ENCODE data around the gene SNAI3. TPM values are rescaled to one million over a fixed set of nuclear protein-coding genes. Genes with fewer than 3 reads are reported as not detected.

SNAI3 gene
- total and polyA plus RNA-seq, 2 experiments from 2014 or later: 10.3 to 19.4 TPM

GRCh38 chr16:88733630-88734360, 47.5 kb upstream of the SNAI3 start:
- H3K27me3 ChIP-seq (ENCODE audit: insufficient read depth): no peaks in the 10 kb centered on the region
- no peak overlapping the region for H2AFZ ChIP-seq
- no peaks in the 10 kb centered on the region for H3F3A ChIP-seq (replicated peaks; ENCODE audit: low read depth)
- no peak overlapping the region for H3K4me3 ChIP-seq
- H4K20me1 ChIP-seq (replicated peaks; ENCODE audit: insufficient read depth): no peaks in the 10 kb centered on the region
- H3K27ac ChIP-seq (ENCODE audit: low read depth): no peak overlapping the region
- no peak for TF ChIP-seq EZH2phosphoT487 (IDR thresholded peaks at IDR 0.05; ENCODE audit: unreplicated experiment)
- TF ChIP-seq, protein P1, sequence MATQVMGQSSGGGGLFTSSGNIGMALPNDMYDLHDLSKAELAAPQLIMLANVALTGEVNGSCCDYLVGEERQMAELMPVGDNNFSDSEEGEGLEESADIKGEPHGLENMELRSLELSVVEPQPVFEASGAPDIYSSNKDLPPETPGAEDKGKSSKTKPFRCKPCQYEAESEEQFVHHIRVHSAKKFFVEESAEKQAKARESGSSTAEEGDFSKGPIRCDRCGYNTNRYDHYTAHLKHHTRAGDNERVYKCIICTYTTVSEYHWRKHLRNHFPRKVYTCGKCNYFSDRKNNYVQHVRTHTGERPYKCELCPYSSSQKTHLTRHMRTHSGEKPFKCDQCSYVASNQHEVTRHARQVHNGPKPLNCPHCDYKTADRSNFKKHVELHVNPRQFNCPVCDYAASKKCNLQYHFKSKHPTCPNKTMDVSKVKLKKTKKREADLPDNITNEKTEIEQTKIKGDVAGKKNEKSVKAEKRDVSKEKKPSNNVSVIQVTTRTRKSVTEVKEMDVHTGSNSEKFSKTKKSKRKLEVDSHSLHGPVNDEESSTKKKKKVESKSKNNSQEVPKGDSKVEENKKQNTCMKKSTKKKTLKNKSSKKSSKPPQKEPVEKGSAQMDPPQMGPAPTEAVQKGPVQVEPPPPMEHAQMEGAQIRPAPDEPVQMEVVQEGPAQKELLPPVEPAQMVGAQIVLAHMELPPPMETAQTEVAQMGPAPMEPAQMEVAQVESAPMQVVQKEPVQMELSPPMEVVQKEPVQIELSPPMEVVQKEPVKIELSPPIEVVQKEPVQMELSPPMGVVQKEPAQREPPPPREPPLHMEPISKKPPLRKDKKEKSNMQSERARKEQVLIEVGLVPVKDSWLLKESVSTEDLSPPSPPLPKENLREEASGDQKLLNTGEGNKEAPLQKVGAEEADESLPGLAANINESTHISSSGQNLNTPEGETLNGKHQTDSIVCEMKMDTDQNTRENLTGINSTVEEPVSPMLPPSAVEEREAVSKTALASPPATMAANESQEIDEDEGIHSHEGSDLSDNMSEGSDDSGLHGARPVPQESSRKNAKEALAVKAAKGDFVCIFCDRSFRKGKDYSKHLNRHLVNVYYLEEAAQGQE (IDR thresholded peaks at IDR 0.05; ENCODE audit: unreplicated experiment): no peak
- TF ChIP-seq ZNF114 (CRISPR knock-in tag; IDR thresholded peaks at IDR 0.05): no peak
- no peak for TF ChIP-seq ZNF331 (CRISPR knock-in tag; IDR thresholded peaks at IDR 0.05; ENCODE audit: low read depth)
- no peak for TF ChIP-seq JUNB (IDR thresholded peaks at IDR 0.05; ENCODE audit: unreplicated experiment)
- TF ChIP-seq ETS1 (IDR thresholded peaks at IDR 0.05): no peak
- TF ChIP-seq STAT1 (IDR thresholded peaks at IDR 0.05; ENCODE audit: unreplicated experiment): no peak
- no peak for TF ChIP-seq NANOG (IDR thresholded peaks at IDR 0.05; ENCODE audit: borderline replicate concordance)
- no peak for TF ChIP-seq EZH2 (IDR thresholded peaks at IDR 0.05; ENCODE audit: low read depth, unreplicated experiment)
- no peak for TF ChIP-seq CREB1 (CRISPR knock-in tag; IDR thresholded peaks at IDR 0.05; ENCODE audit: low read depth)
- TF ChIP-seq POLR2AphosphoS5 (IDR thresholded peaks at IDR 0.05; ENCODE audit: low read depth): no peak
- TF ChIP-seq, protein P2, sequence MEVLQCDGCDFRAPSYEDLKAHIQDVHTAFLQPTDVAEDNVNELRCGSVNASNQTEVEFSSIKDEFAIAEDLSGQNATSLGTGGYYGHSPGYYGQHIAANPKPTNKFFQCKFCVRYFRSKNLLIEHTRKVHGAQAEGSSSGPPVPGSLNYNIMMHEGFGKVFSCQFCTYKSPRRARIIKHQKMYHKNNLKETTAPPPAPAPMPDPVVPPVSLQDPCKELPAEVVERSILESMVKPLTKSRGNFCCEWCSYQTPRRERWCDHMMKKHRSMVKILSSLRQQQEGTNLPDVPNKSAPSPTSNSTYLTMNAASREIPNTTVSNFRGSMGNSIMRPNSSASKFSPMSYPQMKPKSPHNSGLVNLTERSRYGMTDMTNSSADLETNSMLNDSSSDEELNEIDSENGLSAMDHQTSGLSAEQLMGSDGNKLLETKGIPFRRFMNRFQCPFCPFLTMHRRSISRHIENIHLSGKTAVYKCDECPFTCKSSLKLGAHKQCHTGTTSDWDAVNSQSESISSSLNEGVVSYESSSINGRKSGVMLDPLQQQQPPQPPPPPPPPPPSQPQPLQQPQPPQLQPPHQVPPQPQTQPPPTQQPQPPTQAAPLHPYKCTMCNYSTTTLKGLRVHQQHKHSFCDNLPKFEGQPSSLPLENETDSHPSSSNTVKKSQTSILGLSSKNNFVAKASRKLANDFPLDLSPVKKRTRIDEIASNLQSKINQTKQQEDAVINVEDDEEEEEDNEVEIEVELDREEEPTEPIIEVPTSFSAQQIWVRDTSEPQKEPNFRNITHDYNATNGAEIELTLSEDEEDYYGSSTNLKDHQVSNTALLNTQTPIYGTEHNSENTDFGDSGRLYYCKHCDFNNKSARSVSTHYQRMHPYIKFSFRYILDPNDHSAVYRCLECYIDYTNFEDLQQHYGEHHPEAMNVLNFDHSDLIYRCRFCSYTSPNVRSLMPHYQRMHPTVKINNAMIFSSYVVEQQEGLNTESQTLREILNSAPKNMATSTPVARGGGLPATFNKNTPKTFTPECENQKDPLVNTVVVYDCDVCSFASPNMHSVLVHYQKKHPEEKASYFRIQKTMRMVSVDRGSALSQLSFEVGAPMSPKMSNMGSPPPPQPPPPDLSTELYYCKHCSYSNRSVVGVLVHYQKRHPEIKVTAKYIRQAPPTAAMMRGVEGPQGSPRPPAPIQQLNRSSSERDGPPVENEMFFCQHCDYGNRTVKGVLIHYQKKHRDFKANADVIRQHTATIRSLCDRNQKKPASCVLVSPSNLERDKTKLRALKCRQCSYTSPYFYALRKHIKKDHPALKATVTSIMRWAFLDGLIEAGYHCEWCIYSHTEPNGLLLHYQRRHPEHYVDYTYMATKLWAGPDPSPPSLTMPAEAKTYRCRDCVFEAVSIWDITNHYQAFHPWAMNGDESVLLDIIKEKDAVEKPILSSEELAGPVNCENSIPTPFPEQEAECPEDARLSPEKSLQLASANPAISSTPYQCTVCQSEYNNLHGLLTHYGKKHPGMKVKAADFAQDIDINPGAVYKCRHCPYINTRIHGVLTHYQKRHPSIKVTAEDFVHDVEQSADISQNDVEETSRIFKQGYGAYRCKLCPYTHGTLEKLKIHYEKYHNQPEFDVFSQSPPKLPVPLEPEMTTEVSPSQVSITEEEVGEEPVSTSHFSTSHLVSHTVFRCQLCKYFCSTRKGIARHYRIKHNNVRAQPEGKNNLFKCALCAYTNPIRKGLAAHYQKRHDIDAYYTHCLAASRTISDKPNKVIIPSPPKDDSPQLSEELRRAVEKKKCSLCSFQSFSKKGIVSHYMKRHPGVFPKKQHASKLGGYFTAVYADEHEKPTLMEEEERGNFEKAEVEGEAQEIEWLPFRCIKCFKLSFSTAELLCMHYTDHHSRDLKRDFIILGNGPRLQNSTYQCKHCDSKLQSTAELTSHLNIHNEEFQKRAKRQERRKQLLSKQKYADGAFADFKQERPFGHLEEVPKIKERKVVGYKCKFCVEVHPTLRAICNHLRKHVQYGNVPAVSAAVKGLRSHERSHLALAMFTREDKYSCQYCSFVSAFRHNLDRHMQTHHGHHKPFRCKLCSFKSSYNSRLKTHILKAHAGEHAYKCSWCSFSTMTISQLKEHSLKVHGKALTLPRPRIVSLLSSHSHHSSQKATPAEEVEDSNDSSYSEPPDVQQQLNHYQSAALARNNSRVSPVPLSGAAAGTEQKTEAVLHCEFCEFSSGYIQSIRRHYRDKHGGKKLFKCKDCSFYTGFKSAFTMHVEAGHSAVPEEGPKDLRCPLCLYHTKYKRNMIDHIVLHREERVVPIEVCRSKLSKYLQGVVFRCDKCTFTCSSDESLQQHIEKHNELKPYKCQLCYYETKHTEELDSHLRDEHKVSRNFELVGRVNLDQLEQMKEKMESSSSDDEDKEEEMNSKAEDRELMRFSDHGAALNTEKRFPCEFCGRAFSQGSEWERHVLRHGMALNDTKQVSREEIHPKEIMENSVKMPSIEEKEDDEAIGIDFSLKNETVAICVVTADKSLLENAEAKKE (CRISPR knock-in tag; IDR thresholded peaks at IDR 0.05): no peak
- DNase-seq (ENCODE audit: low spot score): no peak
- no peaks in the 10 kb centered on the region for H3K36me3 ChIP-seq (ENCODE audit: insufficient read depth)
- H3K79me2 ChIP-seq (replicated peaks; ENCODE audit: insufficient read depth): no peaks in the 10 kb centered on the region
- H3K9me2 ChIP-seq (ENCODE audit: insufficient read depth): no peaks in the 10 kb centered on the region
- H3K27me3 Mint-ChIP-seq (ENCODE audit: insufficient read depth, low read depth, poor library complexity): peaks cover 12% of the 10 kb centered on the region
- H3K4me1 Mint-ChIP-seq: no peaks in the 10 kb centered on the region
- no peak overlapping the region for H3K4me2 ChIP-seq
- no peak for ATAC-seq
- no peaks in the 10 kb centered on the region for H3K4me1 ChIP-seq (ENCODE audit: insufficient read depth)
- no peak overlapping the region for H3K27ac Mint-ChIP-seq
- peaks cover 9% of the 10 kb centered on the region; the same call in 1 of the 3 replicates for H3K36me3 Mint-ChIP-seq (ENCODE audit: low read depth)
- no peak overlapping the region for H3K4me3 Mint-ChIP-seq
- H3K9me3 Mint-ChIP-seq: no peaks in the 10 kb centered on the region

Data from GM23338 (cell line).